Tibial artery (tissue), 4 donors: ENCODE data around the gene CSRNP3.

Source experiments
- DNase-seq, 2 donors: peaks; one replicate each; pipeline ENCODE4 v3.0.0-alpha.2; 2019
- H3K27ac ChIP-seq, 2 donors: fragments of 200-600 bp; sonication (generic) in 1 of 2; 1 replicate in 1 of 2; 2 replicates in 1 of 2; pipeline ENCODE4 v1.5.1; 2018 to 2019; ENCODE audit warnings: mild to moderate bottlenecking in 1 of 2
- H3K27me3 ChIP-seq, 2 donors: fragments of 200-600 bp; sonication (generic) in 1 of 2; one replicate each; pipeline versions ENCODE4 v1.5.1 to v1.6.0; 2016 to 2019
- H3K36me3 ChIP-seq, 3 donors: fragments of 200-600 bp; sonication (generic) in 2 of 3; one replicate each; pipeline ENCODE4 v1.5.1; 2016 to 2019; ENCODE audit warnings: mild to moderate bottlenecking in 2 of 3
- H3K4me1 ChIP-seq, 4 donors: fragments of 200-600 bp; sonication (generic) in 2 of 4; 1 replicate in 3 of 4; 2 replicates in 1 of 4; pipeline ENCODE4 v1.5.1; 2016 to 2019
- H3K4me3 ChIP-seq, 2 donors: fragments of 200-600 bp; sonication (generic) in 1 of 2; 1 replicate in 1 of 2; 2 replicates in 1 of 2; pipeline ENCODE4 v1.5.1; 2018 to 2019; ENCODE audit warnings: mild to moderate bottlenecking in 2 of 2
- H3K9me3 ChIP-seq, 3 donors: fragments of 200-600 bp; sonication (generic) in 1 of 3; one replicate each; pipeline ENCODE4 v1.5.1; 2016 to 2019
- CTCF ChIP-seq, 2 experiments: fragments of 200-600 bp in 1 of 2; fragments of 450-650 bp in 1 of 2; IDR thresholded peaks; one replicate each; pipeline ENCODE4 v1.5.1; 2017 to 2019; ENCODE audit warnings: antibody characterized with exemption in 2 of 2, mild to moderate bottlenecking in 1 of 2, moderate library complexity in 1 of 2
- intact Hi-C: fragments of 100-400 bp; cut with DNase I; formaldehyde crosslinking; loops from one replicate; pipeline ENCODE4 v1.15.0; 2023; ENCODE audit warnings: low total_unique reads

Gene CSRNP3

GRCh38 chr2:165529130-165529529 lies 59.6 kb downstream of the CSRNP3 start:
- no peak for TF ChIP-seq CTCF (IDR thresholded peaks at IDR 0.05)
- intact Hi-C loops, result no loop called here
- DNase-seq, result no peak
- no peaks in the 10 kb centered on the region for H3K36me3 ChIP-seq
- no peaks in the 10 kb centered on the region for H3K27me3 ChIP-seq
- no peak overlapping the region for H3K27ac ChIP-seq
- no peaks in the 10 kb centered on the region for H3K4me1 ChIP-seq
- no peaks in the 10 kb centered on the region for H3K9me3 ChIP-seq
- H3K4me3 ChIP-seq, result no peak overlapping the region

GRCh38 chr2:165533331-165533730 lies 63.8 kb downstream of the CSRNP3 start:
- no peak for TF ChIP-seq CTCF (IDR thresholded peaks at IDR 0.05)
- no peak overlapping the region for H3K27ac ChIP-seq
- H3K9me3 ChIP-seq, result no peaks in the 10 kb centered on the region
- no peaks in the 10 kb centered on the region for H3K4me1 ChIP-seq
- H3K27me3 ChIP-seq, result no peaks in the 10 kb centered on the region
- no peak for DNase-seq
- no peak overlapping the region for H3K4me3 ChIP-seq
- no peaks in the 10 kb centered on the region for H3K36me3 ChIP-seq
- intact Hi-C loops, result no loop called here

GRCh38 chr2:165535471-165535870 lies 66.0 kb downstream of the CSRNP3 start:
- intact Hi-C loops, result no loop called here
- Histone ChIP-seq H3K4me3 (no peak overlapping the region), H3K36me3 (no peaks in the 10 kb centered on the region), H3K27me3 (no peaks in the 10 kb centered on the region), H3K27ac (no peak overlapping the region), H3K4me1 (no peaks in the 10 kb centered on the region), H3K9me3 (no peaks in the 10 kb centered on the region)
- no peak for TF ChIP-seq CTCF (IDR thresholded peaks at IDR 0.05)
- no peak for DNase-seq

- no peaks in the 10 kb centered on the region for H3K4me1 ChIP-seq
- H3K36me3 ChIP-seq, result no peaks in the 10 kb centered on the region
- no peaks in the 10 kb centered on the region for H3K9me3 ChIP-seq
- DNase-seq, result no peak
- no peak for TF ChIP-seq CTCF (IDR thresholded peaks at IDR 0.05)
- H3K4me3 ChIP-seq, result no peak overlapping the region
- intact Hi-C loops, result no loop called here
- H3K27me3 ChIP-seq, result no peaks in the 10 kb centered on the region
- no peak overlapping the region for H3K27ac ChIP-seq
Observed at GRCh38 chr2:165536851-165537499, 67.5 kb downstream of the CSRNP3 start.

- Histone ChIP-seq H3K27me3 (no peaks in the 10 kb centered on the region), H3K4me3 (no peak overlapping the region), H3K4me1 (no peaks in the 10 kb centered on the region), H3K36me3 (no peaks in the 10 kb centered on the region), H3K27ac (no peak overlapping the region), H3K9me3 (no peaks in the 10 kb centered on the region)
- no peak for TF ChIP-seq CTCF (IDR thresholded peaks at IDR 0.05)
- no peak for DNase-seq
- intact Hi-C loops, result no loop called here
Observed at GRCh38 chr2:165539985-165540384, 70.5 kb downstream of the CSRNP3 start.

- Histone ChIP-seq H3K27ac (no peak overlapping the region), H3K4me3 (no peak overlapping the region), H3K27me3 (no peaks in the 10 kb centered on the region), H3K4me1 (no peaks in the 10 kb centered on the region), H3K9me3 (no peaks in the 10 kb centered on the region), H3K36me3 (no peaks in the 10 kb centered on the region)
- DNase-seq, result no peak
- TF ChIP-seq CTCF (IDR thresholded peaks at IDR 0.05), result no peak
- intact Hi-C loops, result no loop called here
Observed at GRCh38 chr2:165544897-165545296, 75.4 kb downstream of the CSRNP3 start.
